GM12878 (cell line): Measurements from ENCODE around the gene ARFGAP3. TPM values are rescaled to one million over a fixed set of nuclear protein-coding genes. Genes with fewer than 3 reads are reported as not detected.
"Not testable (repeated sequence)": the region's sequence is repeated elsewhere in the genome, so short reads cannot be mapped to it uniquely, and the experiment has no call there.

ENCODE experiments used
- ATAC-seq: fragments of 200-7000 bp; cut with Tn5 transposase; 3 replicates; pipeline ENCODE4 v1.9.1; 2020; ENCODE audit warnings: mild to moderate bottlenecking, moderate library complexity
- BruUV-seq: library from RNA; stranded (reverse); fragments of 400-500 nt; replicated peaks from 2 replicates; lab custom pipeline; 2021; lab: Mats Ljungman, UMichigan
- CTCF ChIA-PET: fragments of 300-600 bp; sonication (Branson Sonifier 250); formaldehyde crosslinking; extraction: SDS; loops from one replicate; lab custom pipeline; 2021; ENCODE audit warnings: inconsistent platforms; lab: Yijun Ruan, JAX
- POLR2A ChIA-PET: fragments of 350-600 bp; formaldehyde crosslinking; extraction: SDS; loops from one replicate; lab custom pipeline; 2021; ENCODE audit warnings: inconsistent platforms; lab: Charles Lee
- RAD21 ChIA-PET: fragments of 300-600 bp; sonication (Branson Sonifier 250); formaldehyde crosslinking; loops from one replicate; lab custom pipeline; 2023; ENCODE audit warnings: antibody characterized with exemption; ENCODE audit not compliant: unreplicated experiment; lab: Charles Lee
- SMC1A ChIA-PET: fragments of 300-600 bp; sonication (Branson Sonifier 250); formaldehyde crosslinking; loops from one replicate; lab custom pipeline; 2023; ENCODE audit not compliant: unreplicated experiment, uncharacterized antibody; lab: Charles Lee
- DNase-seq: peaks from one replicate; pipeline ENCODE4 v3.0.0-alpha.2; 2011; ENCODE audit warnings: low read depth, low spot score
- FAIRE-seq: peaks from 3 replicates; lab custom pipeline; 2011; peaks lifted over from hg19 to GRCh38; lab: Jason Lieb, UNC
- H2AFZ ChIP-seq: 2 replicates; pipeline ENCODE4 v1.6.0; 2011; ENCODE audit warnings: low read depth, low read length, control low read depth; ENCODE audit not compliant: control insufficient read depth
- H3K27ac ChIP-seq: 2 replicates; pipeline ENCODE4 v1.5.1; 2011; ENCODE audit warnings: control low read depth; ENCODE audit not compliant: control insufficient read depth, insufficient read depth
- H3K27me3 ChIP-seq, 2 experiments: replicated peaks in 1 of 2; 2 replicates each; pipeline versions ENCODE4 v1.6.0 to v1.6.1; 2011; ENCODE audit warnings: low read length in 1 of 2; ENCODE audit not compliant: control insufficient read depth in 2 of 2, insufficient read depth in 2 of 2
- H3K36me3 ChIP-seq, 2 experiments: 2 replicates each; pipeline ENCODE4 v1.5.1; 2011; ENCODE audit warnings: low read length in 1 of 2; ENCODE audit not compliant: control insufficient read depth in 2 of 2, insufficient read depth in 2 of 2
- H3K4me1 ChIP-seq: 2 replicates; pipeline ENCODE4 v1.6.1; 2011; ENCODE audit warnings: mild to moderate bottlenecking, low read length, moderate library complexity, mixed read lengths; ENCODE audit not compliant: control insufficient read depth, insufficient read depth
- H3K4me2 ChIP-seq: 2 replicates; pipeline ENCODE4 v1.6.0; 2011; ENCODE audit warnings: control low read depth; ENCODE audit not compliant: control insufficient read depth, insufficient read depth
- H3K4me3 ChIP-seq: fragments of 200-600 bp; sonication (generic); 2 replicates; pipeline ENCODE4 v1.5.1; 2016
- H3K79me2 ChIP-seq: 2 replicates; pipeline ENCODE4 v1.6.0; 2011; ENCODE audit warnings: low read length; ENCODE audit not compliant: control insufficient read depth, insufficient read depth
- H3K9ac ChIP-seq: 2 replicates; pipeline ENCODE4 v1.8.0; 2011; ENCODE audit warnings: low read length, control low read depth, mixed read lengths; ENCODE audit not compliant: control insufficient read depth, insufficient read depth
- H3K9me3 ChIP-seq: replicated peaks from 3 replicates; pipeline ENCODE4 v1.5.1; 2011; ENCODE audit warnings: mild to moderate bottlenecking, low read length; ENCODE audit not compliant: control insufficient read depth, insufficient read depth
- H4K20me1 ChIP-seq: 2 replicates; pipeline ENCODE4 v1.6.0; 2011; ENCODE audit not compliant: control insufficient read depth, insufficient read depth
- JUNB ChIP-seq: IDR thresholded peaks from 2 replicates; pipeline ENCODE4 v1.6.1; 2016; ENCODE audit warnings: antibody characterized with exemption, mild to moderate bottlenecking
- RUNX3 ChIP-seq: IDR thresholded peaks from 2 replicates; pipeline ENCODE4 v1.6.1; 2012; ENCODE audit warnings: low read length, inconsistent platforms
- ZNF384 ChIP-seq: IDR thresholded peaks from 2 replicates; pipeline ENCODE4 v1.6.1; 2012; ENCODE audit warnings: low read depth, mild to moderate bottlenecking, low read length, improper control_type of control experiment, borderline replicate concordance
- whole genome bisulfite sequencing: methylation state at CpG from one replicate; pipeline ENCODE4 v1.1.6; 2016; ENCODE audit warnings: low lambda C conversion rate; ENCODE audit not compliant: insufficient replicate concordance, insufficient coverage; ENCODE audit errors: missing lambda C conversion rate; 5-methylcytosine and 5-hydroxymethylcytosine counted together
- in situ Hi-C: fragments of 300-500 bp; cut with MboI; formaldehyde crosslinking; loops from 9 replicates; pipeline ENCODE4 v1.14.3; 2018; ENCODE audit warnings: mixed read lengths
- intact Hi-C: fragments of 100-400 bp; cut with micrococcal nuclease; formaldehyde crosslinking; loops from one replicate; pipeline ENCODE4 v1.14.2; 2022; ENCODE audit not compliant: unreplicated experiment
- polyA plus RNA-seq, 11 experiments: library from polyadenylated mRNA; depleted of rRNA in 4 of 11; unstranded in 6 of 11; stranded (reverse) in 5 of 11; fragments of >200 nt; fragmentation: Nextera tagmentation in 4 of 11; fragmentation: Illumina TruSeq in 1 of 11; extraction: Ambion mirVana in 4 of 11; extraction: Trizol in 1 of 11; gene quantifications; 1 replicate in 1 of 11; 2 replicates in 10 of 11; pipeline versions ENCODE4 v1.2.1 to v1.2.3, GENCODE V29; 2011 to 2016; ENCODE audit warnings: inconsistent platforms in 2 of 11, missing spikeins in 2 of 11, low read depth in 1 of 11
- total RNA-seq, 4 experiments: library from RNA; depleted of rRNA in 3 of 4; stranded (reverse); fragments of >200 nt in 3 of 4; fragmentation: Illumina TruSeq in 1 of 4; extraction: Trizol in 1 of 4; gene quantifications; 2 replicates each; pipeline versions ENCODE4 v1.2.1 to v1.2.3, GENCODE V29; 2013 to 2021

The ARFGAP3 gene
- total and polyA plus RNA-seq, 10 of the 15 experiments (the other 5 are each of a cell fraction or from before 2014, with no cell fraction given): 29.7 to 50.8 (median 39.5) TPM

DNA sequence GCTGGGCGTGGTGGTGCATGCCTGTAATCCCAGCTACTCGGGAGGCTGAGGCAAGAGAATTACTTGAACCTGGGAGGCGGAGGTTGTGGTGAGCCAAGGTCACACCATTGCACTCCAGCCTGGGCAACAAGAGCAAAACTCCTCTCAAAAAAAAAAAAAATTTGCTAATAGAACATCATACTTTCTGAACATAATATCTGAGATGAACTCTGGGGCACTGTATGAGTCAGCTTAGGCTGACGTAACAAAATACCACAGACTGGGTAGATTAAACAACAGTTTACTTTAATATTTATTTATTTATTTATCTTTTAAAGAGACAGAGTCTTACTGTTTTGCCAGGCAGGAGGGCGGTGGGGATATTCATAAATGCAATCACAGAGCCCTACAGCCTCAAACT lies 101.5 kb downstream of the ARFGAP3 start:
- TF ChIP-seq JUNB (peak; percentile 30; the same call in 1 of the 2 replicates), ZNF384 (0 out of 2 replicates have a peak, but pooled peaks have one; percentile 10), RUNX3 (peak; percentile 27; the same call in 1 of the 2 replicates)
- TF ChIP-seq, all 136 proteins: peak for 3; not testable (repeated sequence) for 133
- H3K27ac ChIP-seq, H3K27me3 ChIP-seq, DNase-seq, H3K9me3 ChIP-seq, in situ Hi-C loops, H3K4me2 ChIP-seq, H3K36me3 ChIP-seq, H3K4me3 ChIP-seq, H3K9ac ChIP-seq, H4K20me1 ChIP-seq, BruUV-seq, intact Hi-C loops, FAIRE-seq, H3K79me2 ChIP-seq, RAD21 ChIA-PET, H2AFZ ChIP-seq, CTCF ChIA-PET: not testable (repeated sequence)
- SMC1A ChIA-PET: interaction anchor here (0.9 to 1.6 kb wide), 3 partner anchors 9 to 96 kb away, joined by 3 to 8 read pairs (median 4); no protein-coding TSS in a partner anchor
- POLR2A ChIA-PET: interaction anchor here (1.2 to 4.5 kb wide), 2 partner anchors 9 to 91 kb away, joined by 3 to 26 read pairs; no protein-coding TSS in a partner anchor
- 78% methylated on average over 5 of the region's 5 CpGs for WGBS
- peak; percentile 23; the same call in 2 of the 3 replicates for ATAC-seq
- H3K4me1 ChIP-seq: peaks cover 22% of the 10 kb centered on the region

DNA sequence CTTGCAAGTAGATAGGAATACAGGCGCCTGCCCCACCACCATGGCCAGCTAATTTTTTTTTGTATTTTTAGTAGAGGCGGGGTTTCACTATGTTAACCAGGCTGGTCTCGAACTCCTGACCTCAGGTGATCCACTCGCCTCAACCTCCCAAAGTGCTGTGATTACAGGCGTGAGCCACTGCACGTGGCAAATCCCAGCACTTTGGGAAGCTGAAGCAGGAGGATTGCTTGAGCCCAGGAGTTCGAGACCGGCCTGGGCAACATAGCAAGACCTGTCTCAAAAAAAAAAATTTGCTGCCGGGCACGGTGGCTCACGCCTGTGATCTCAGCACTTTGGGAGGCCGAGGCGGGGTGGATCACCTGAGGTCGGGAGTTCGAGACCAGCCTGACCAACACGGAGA lies 102.0 kb downstream of the ARFGAP3 start:
- ChIA-PET SMC1A (interaction anchor here (0.9 to 1.6 kb wide), 3 partner anchors 9 to 95 kb away, joined by 3 to 8 read pairs (median 4); no protein-coding TSS in a partner anchor), POLR2A (interaction anchor here (1.2 to 4.5 kb wide), 2 partner anchors 10 to 90 kb away, joined by 3 to 26 read pairs; no protein-coding TSS in a partner anchor), CTCF (interaction anchor here (0.6 kb wide), 1 partner anchor 554 kb away, joined by 3 read pairs; no protein-coding TSS in a partner anchor)
- DNase-seq, H3K9ac ChIP-seq, H2AFZ ChIP-seq, H3K4me3 ChIP-seq, RAD21 ChIA-PET, H3K9me3 ChIP-seq, H4K20me1 ChIP-seq, ATAC-seq, intact Hi-C loops, in situ Hi-C loops, H3K27ac ChIP-seq, H3K27me3 ChIP-seq, BruUV-seq, H3K79me2 ChIP-seq, FAIRE-seq, H3K4me2 ChIP-seq, H3K36me3 ChIP-seq: not testable (repeated sequence)
- H3K4me1 ChIP-seq: peaks cover 22% of the 10 kb centered on the region
- 68% methylated on average over 16 of the region's 16 CpGs for WGBS
